HAP-1 (cell line): ENCODE measurements around the gene CNNM1.

Source experiments
- DNase-seq, 2 experiments: peaks; one replicate each; pipeline ENCODE4 v3.0.0-alpha.2; 2016 to 2020; ENCODE audit warnings: low spot score in 2 of 2
- H3K27me3 ChIP-seq: fragments of 250-450 bp; sonication (Bioruptor Pico); 2 replicates; pipeline ENCODE4 v1.5.1; 2020; ENCODE audit warnings: low read depth, mild to moderate bottlenecking, moderate library complexity
- H3K36me3 ChIP-seq: fragments of 250-450 bp; sonication (Bioruptor Pico); replicated peaks from 2 replicates; pipeline ENCODE4 v1.5.1; 2020; ENCODE audit warnings: mild to moderate bottlenecking
- H3K4me1 ChIP-seq: fragments of 250-450 bp; sonication (Bioruptor Pico); 2 replicates; pipeline ENCODE4 v1.5.1; 2020; ENCODE audit warnings: mild to moderate bottlenecking
- H3K4me3 ChIP-seq: fragments of 250-450 bp; sonication (Bioruptor Pico); 2 replicates; pipeline ENCODE4 v1.5.1; 2020; ENCODE audit warnings: mild to moderate bottlenecking, moderate library complexity
- H3K9me3 ChIP-seq: fragments of 250-450 bp; sonication (Bioruptor Pico); 2 replicates; pipeline ENCODE4 v1.5.1; 2020; ENCODE audit warnings: mild to moderate bottlenecking, moderate library complexity
- in situ Hi-C: fragments of 300-500 bp; cut with MboI; formaldehyde crosslinking; loops from 3 replicates; pipeline ENCODE4 v1.14.3; 2020; ENCODE audit warnings: low sequenced_read_pairs, inconsistent platforms, mixed read lengths

Gene CNNM1

GRCh38 chr10:99318475-99318874 is 10.7 kb upstream of the CNNM1 start:
- DNase-seq: no peak
- Histone ChIP-seq H3K4me1 (peaks cover 12% of the 10 kb centered on the region), H3K4me3 (no peak overlapping the region), H3K9me3 (no peaks in the 10 kb centered on the region), H3K27me3 (no peaks in the 10 kb centered on the region), H3K36me3 (no peaks in the 10 kb centered on the region)
- in situ Hi-C loops: no loop called here

DNA sequence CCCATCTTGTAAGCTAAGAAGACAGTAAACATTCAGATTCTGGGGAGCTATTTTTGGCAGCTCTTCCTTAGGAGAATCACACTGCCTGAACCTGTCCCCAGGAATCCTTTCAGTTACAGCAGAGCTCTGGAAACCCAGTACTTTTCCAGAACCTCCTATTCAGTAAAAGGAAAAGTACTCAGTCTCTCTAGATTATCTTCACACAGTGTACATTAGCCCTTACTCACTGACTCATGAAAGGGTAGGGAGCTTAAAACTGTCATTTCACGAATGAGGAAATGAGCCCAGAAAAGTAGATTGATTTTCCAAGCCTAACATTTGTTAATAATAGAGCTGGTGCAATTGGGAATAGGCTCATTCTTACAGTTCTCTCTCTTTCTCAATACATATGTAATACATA is 3.9 kb upstream of the CNNM1 start:
- H3K36me3 ChIP-seq: no peaks in the 10 kb centered on the region
- no peaks in the 10 kb centered on the region for H3K27me3 ChIP-seq
- H3K4me1 ChIP-seq: peaks cover 6% of the 10 kb centered on the region
- no peak overlapping the region for H3K4me3 ChIP-seq
- DNase-seq: no peak
- in situ Hi-C loops: no loop called here
- no peaks in the 10 kb centered on the region for H3K9me3 ChIP-seq

DNA sequence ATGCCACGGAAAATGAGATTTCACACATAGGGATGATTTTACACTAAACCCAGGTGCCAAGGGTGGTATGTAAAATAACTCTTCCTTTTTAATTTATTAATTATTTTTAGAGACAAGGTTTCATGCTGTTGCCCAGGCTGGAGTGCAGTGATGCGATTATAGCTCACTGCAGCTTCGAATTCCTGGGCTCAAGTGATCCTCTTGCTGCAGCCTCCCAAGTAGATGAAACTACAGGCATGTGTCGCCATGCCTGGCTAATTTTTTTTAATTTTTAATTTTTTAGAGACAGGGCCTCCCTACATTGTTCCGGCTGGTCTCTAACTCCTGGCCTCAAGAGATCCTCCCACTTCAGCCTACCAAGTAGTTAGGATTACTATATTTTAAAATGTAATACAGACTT is 2.3 kb upstream of the CNNM1 start:
- peaks cover 17% of the 10 kb centered on the region for H3K4me1 ChIP-seq
- no peaks in the 10 kb centered on the region for H3K36me3 ChIP-seq
- no peak overlapping the region for H3K4me3 ChIP-seq
- in situ Hi-C loops: no loop called here
- DNase-seq: no peak
- H3K27me3 ChIP-seq: no peaks in the 10 kb centered on the region
- no peaks in the 10 kb centered on the region for H3K9me3 ChIP-seq

- Histone ChIP-seq H3K4me1 (peaks cover 20% of the 10 kb centered on the region), H3K9me3 (no peaks in the 10 kb centered on the region), H3K27me3 (no peaks in the 10 kb centered on the region), H3K36me3 (no peaks in the 10 kb centered on the region), H3K4me3 (peak overlapping the region; percentile 45)
- DNase-seq: peak; percentile 36 to 61
- in situ Hi-C loops: no loop called here
Observed at GRCh38 chr10:99328579-99329303, 415 bp upstream of the CNNM1 start.

GRCh38 chr10:99329554-99330346 is 594 bp downstream of the CNNM1 start:
- Histone ChIP-seq H3K36me3 (no peaks in the 10 kb centered on the region), H3K9me3 (no peaks in the 10 kb centered on the region), H3K27me3 (no peaks in the 10 kb centered on the region), H3K4me1 (peaks cover 20% of the 10 kb centered on the region), H3K4me3 (peak overlapping the region; percentile 45)
- in situ Hi-C loops: no loop called here
- peak; percentile 25 to 60 for DNase-seq

DNA sequence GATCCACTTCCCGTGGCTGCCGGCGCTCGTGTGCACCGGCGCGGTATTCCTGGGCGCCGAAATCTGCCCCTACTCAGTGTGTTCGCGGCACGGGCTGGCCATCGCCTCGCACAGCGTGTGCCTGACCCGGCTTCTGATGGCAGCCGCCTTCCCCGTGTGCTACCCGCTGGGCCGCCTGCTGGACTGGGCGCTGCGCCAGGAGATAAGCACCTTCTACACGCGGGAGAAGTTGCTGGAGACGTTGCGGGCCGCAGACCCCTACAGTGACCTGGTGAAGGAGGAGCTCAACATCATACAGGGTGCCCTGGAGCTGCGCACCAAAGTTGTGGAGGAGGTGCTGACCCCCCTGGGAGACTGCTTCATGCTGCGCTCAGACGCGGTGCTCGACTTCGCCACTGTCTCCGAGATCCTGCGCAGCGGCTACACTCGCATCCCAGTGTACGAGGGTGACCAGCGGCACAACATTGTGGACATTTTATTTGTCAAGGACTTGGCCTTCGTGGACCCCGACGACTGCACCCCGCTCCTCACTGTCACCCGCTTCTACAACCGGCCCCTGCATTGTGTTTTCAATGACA is 1.3 kb downstream of the CNNM1 start:
- Histone ChIP-seq H3K4me3 (peak overlapping the region; percentile 45), H3K36me3 (peaks cover 6% of the 10 kb centered on the region; the same call in 1 of the 2 replicates), H3K4me1 (peaks cover 20% of the 10 kb centered on the region), H3K27me3 (no peaks in the 10 kb centered on the region), H3K9me3 (no peaks in the 10 kb centered on the region)
- peak in 1 of 2 experiments; percentile 63 for DNase-seq
- in situ Hi-C loops: no loop called here

DNA sequence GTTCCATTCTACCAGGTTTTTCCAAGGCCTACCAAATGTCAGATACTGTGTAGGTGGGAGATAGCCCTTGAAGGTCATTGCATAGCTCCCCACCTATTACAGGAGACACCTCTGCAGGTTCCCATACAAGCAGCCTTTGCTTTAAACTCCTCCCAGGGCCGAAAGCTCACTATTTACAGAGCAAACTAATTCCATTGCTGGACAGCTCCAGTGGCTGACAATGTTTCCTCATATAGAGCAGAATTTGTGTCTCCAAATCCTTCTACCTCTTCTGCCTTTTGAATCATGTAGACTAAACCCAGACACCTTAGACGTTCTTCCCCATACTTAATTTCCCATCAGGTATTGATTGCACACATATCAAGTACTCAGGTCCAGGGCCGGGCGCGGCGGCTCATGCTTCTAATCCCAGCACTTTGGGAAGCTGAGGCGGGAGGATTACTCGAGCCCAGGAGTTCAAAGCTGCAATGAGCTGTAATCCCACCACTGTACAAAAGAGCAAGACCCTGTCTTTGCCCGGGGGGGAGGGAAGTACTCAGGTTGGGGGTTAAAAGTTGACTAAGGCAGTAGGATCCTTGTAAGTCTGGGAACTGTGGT is 2.1 kb downstream of the CNNM1 start:
- Histone ChIP-seq H3K9me3 (no peaks in the 10 kb centered on the region), H3K4me3 (peak overlapping the region; percentile 45), H3K36me3 (peaks cover 11% of the 10 kb centered on the region; the same call in 1 of the 2 replicates), H3K27me3 (no peaks in the 10 kb centered on the region), H3K4me1 (peaks cover 20% of the 10 kb centered on the region)
- peak; percentile 29 to 43 for DNase-seq
- in situ Hi-C loops: no loop called here

DNA sequence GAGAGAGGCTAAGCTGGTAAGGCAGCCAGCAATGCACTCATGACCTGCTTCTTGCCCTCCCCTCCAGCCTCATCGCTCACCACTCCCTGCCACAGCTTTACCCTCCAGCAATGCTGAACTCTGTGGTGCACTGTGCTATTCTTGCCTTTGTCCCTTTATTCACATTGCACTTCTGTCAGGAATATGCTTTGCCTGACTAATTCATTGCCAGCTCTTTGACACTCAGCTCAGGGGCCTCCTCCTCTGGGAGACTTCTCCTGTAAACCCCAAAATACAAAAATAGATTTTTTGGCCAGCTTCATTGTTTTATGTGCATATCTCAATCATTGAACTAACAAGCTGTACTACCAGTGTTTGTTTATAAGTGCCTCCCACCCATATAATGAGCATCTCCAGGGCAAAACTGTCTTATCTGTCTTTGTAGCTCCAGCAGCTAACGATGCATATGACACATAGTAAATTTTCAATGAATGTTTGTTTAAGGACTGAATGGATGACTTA is 8.2 kb downstream of the CNNM1 start:
- no peaks in the 10 kb centered on the region for H3K27me3 ChIP-seq
- H3K36me3 ChIP-seq: peaks cover 12% of the 10 kb centered on the region; the same call in 1 of the 2 replicates
- H3K4me3 ChIP-seq: no peak overlapping the region
- DNase-seq: peak; percentile 70 to 77
- in situ Hi-C loops: no loop called here
- no peaks in the 10 kb centered on the region for H3K9me3 ChIP-seq
- peaks cover 12% of the 10 kb centered on the region for H3K4me1 ChIP-seq

DNA sequence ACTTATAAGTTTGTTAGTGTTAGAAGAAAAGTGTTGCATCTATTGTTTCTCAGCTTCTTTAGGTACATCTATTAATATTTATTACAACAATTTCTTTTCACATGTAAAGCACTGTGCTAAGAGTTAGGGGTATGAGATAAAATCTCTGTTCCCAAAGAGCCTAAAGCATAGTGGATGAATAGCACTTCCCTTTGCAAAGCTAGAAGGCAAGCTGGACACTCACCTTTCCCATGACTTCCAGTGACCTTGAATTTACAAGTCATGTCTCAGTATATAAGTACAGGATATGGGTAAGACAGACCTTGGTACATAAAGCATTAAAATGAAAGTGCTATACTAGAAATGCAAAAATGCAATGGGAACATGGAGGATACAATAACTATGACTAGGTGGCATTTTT is 8.7 kb downstream of the CNNM1 start:
- Histone ChIP-seq H3K36me3 (peaks cover 12% of the 10 kb centered on the region; the same call in 1 of the 2 replicates), H3K4me1 (peaks cover 12% of the 10 kb centered on the region), H3K4me3 (no peak overlapping the region), H3K9me3 (no peaks in the 10 kb centered on the region), H3K27me3 (no peaks in the 10 kb centered on the region)
- peak in 1 of 2 experiments; percentile 34 for DNase-seq
- in situ Hi-C loops: no loop called here

DNA sequence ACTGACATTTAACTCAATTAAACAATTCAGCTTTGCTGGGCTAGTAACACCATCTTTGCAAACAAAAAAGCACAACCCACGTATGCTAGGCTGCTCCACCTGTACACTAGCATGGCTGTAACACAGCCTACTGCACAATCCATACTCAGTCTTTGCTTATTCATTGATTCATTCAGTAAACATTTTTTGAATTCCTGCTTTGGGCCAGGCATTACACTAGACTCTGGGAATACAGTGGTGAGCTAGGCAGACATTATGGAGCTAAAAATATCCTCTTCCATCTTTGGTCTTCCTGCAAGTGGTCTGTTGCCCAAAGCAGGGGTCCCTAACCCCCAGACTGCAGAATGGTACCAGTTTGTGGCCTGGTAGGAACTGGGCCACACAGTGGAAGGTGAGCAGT is 9.9 kb downstream of the CNNM1 start:
- in situ Hi-C loops: no loop called here
- H3K27me3 ChIP-seq: no peaks in the 10 kb centered on the region
- H3K36me3 ChIP-seq: peaks cover 12% of the 10 kb centered on the region; the same call in 1 of the 2 replicates
- H3K4me3 ChIP-seq: no peak overlapping the region
- no peak for DNase-seq
- H3K9me3 ChIP-seq: no peaks in the 10 kb centered on the region
- H3K4me1 ChIP-seq: peaks cover 12% of the 10 kb centered on the region

GRCh38 chr10:99339563-99340047 is 10.4 kb downstream of the CNNM1 start:
- H3K9me3 ChIP-seq: no peaks in the 10 kb centered on the region
- no peak for DNase-seq
- in situ Hi-C loops: no loop called here
- no peak overlapping the region for H3K4me3 ChIP-seq
- peaks cover 12% of the 10 kb centered on the region; the same call in 1 of the 2 replicates for H3K36me3 ChIP-seq
- H3K4me1 ChIP-seq: peaks cover 12% of the 10 kb centered on the region
- no peaks in the 10 kb centered on the region for H3K27me3 ChIP-seq

GRCh38 chr10:99340650-99341049 is 11.5 kb downstream of the CNNM1 start:
- no peaks in the 10 kb centered on the region for H3K9me3 ChIP-seq
- no peaks in the 10 kb centered on the region for H3K27me3 ChIP-seq
- no peak overlapping the region for H3K4me3 ChIP-seq
- DNase-seq: no peak
- in situ Hi-C loops: no loop called here
- H3K36me3 ChIP-seq: 0 out of 2 replicates have a peak, but pooled peaks cover 6% of the 10 kb centered on the region
- H3K4me1 ChIP-seq: peaks cover 12% of the 10 kb centered on the region

DNA sequence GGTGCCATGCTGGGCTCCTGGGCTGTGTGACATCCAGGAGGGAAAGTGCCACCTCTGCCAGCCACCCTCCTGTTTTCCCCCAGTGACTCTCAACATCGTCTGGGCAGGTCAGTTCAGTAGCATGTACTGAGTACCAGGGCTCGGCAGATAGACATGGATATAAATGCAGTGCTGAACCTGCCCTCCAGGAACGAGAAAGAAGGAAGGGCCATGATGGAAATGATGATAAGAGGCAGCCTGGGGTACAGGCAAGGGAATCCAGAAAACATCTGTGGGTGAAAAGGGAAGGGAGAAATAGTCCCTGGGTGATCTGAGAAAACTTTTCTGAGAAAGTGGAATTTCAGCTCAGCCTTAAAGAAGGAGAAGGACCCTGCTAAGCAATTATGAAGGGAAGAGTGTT is 12.1 kb downstream of the CNNM1 start:
- H3K36me3 ChIP-seq: 0 out of 2 replicates have a peak, but pooled peaks cover 1% of the 10 kb centered on the region
- H3K27me3 ChIP-seq: no peaks in the 10 kb centered on the region
- H3K9me3 ChIP-seq: no peaks in the 10 kb centered on the region
- no peak overlapping the region for H3K4me3 ChIP-seq
- no peak for DNase-seq
- in situ Hi-C loops: no loop called here
- peaks cover 12% of the 10 kb centered on the region for H3K4me1 ChIP-seq
